SK-N-SH (cell line): ENCODE measurements around the gene SLC22A23. TPM values are rescaled to one million over a fixed set of nuclear protein-coding genes. Genes with fewer than 3 reads are reported as not detected.

Experiments
- CTCF ChIA-PET: fragments of 300-600, 350-600 bp; formaldehyde crosslinking; extraction: SDS; loops from one replicate; lab custom pipeline; 2021; lab: Yijun Ruan, JAX
- POLR2A ChIA-PET: fragments of 350-600 bp; sonication (Branson Sonifier 250); formaldehyde crosslinking; extraction: SDS; loops from one replicate; lab custom pipeline; 2020; ENCODE audit warnings: antibody characterized with exemption, inconsistent platforms; lab: Yijun Ruan, JAX
- DNase-seq: peaks from one replicate; pipeline ENCODE4 v3.0.0; 2012
- H2AFZ ChIP-seq: fragments of 200-600 bp; sonication (generic); 2 replicates; pipeline ENCODE4 v1.8.1; 2016; ENCODE audit warnings: antibody characterized with exemption, mild to moderate bottlenecking, low read depth
- H3F3A ChIP-seq: fragments of 200-600 bp; sonication (generic); replicated peaks from 2 replicates; pipeline ENCODE3; 2016; ENCODE audit warnings: antibody characterized with exemption, mild to moderate bottlenecking; ENCODE audit not compliant: insufficient read depth
- H3K27ac ChIP-seq, 2 experiments: fragments of 200-500 bp in 1 of 2; fragments of 200-600 bp in 1 of 2; sonication (Bioruptor generic) in 1 of 2; sonication (generic), shearing (Covaris generic) in 1 of 2; 2 replicates each; pipeline versions ENCODE4 v1.5.1 to v1.6.1; 2014 to 2016; ENCODE audit warnings: low read depth in 2 of 2, inconsistent platforms in 1 of 2, low read length in 1 of 2, mild to moderate bottlenecking in 1 of 2, mixed read lengths in 1 of 2
- H3K27me3 ChIP-seq: fragments of 200-600 bp; sonication (generic), shearing (Covaris generic); 2 replicates; pipeline ENCODE4 v1.6.1; 2016; ENCODE audit warnings: mixed run types; ENCODE audit not compliant: insufficient read depth
- H3K36me3 ChIP-seq, 2 experiments: fragments of 200-500 bp in 1 of 2; fragments of 200-600 bp in 1 of 2; sonication (Bioruptor generic) in 1 of 2; sonication (generic) in 1 of 2; replicated peaks in 1 of 2; 2 replicates each; pipeline versions ENCODE3 to v1.5.1; 2014 to 2016; ENCODE audit warnings: low read length in 1 of 2, mild to moderate bottlenecking in 1 of 2; ENCODE audit not compliant: insufficient read depth in 2 of 2, control insufficient read depth in 1 of 2
- H3K4me1 ChIP-seq, 2 experiments: fragments of 200-500 bp in 1 of 2; fragments of 200-600 bp in 1 of 2; sonication (Bioruptor generic) in 1 of 2; sonication (generic), shearing (Covaris generic) in 1 of 2; 2 replicates each; pipeline versions ENCODE4 v1.5.1 to v1.6.1; 2014 to 2016; ENCODE audit warnings: low read depth in 1 of 2, low read length in 1 of 2, mixed run types in 1 of 2; ENCODE audit not compliant: insufficient read depth in 2 of 2, control insufficient read depth in 1 of 2
- H3K4me2 ChIP-seq: fragments of 200-600 bp; sonication (generic), shearing (Covaris generic); 2 replicates; pipeline ENCODE4 v1.6.1; 2017; ENCODE audit warnings: mixed run types
- H3K4me3 ChIP-seq, 2 experiments: fragments of 200-500 bp in 1 of 2; fragments of 200-600 bp in 1 of 2; sonication (Bioruptor generic) in 1 of 2; sonication (generic), shearing (Covaris generic) in 1 of 2; 2 replicates each; pipeline versions ENCODE4 v1.5.1 to v1.8.1; 2014 to 2016; ENCODE audit warnings: low read depth in 2 of 2, inconsistent platforms in 1 of 2, low read length in 1 of 2, mild to moderate bottlenecking in 1 of 2, mixed read lengths in 1 of 2, moderate library complexity in 1 of 2
- H3K79me2 ChIP-seq: fragments of 200-600 bp; sonication (generic); 2 replicates; pipeline ENCODE4 v1.8.1; 2017; ENCODE audit warnings: mild to moderate bottlenecking; ENCODE audit not compliant: insufficient read depth
- H3K9ac ChIP-seq: fragments of 200-600 bp; sonication (generic); 2 replicates; pipeline ENCODE4 v1.6.1; 2017; ENCODE audit warnings: mixed run types
- H3K9me2 ChIP-seq: fragments of 200-600 bp; sonication (generic); 2 replicates; pipeline ENCODE4 v1.6.1; 2017; ENCODE audit warnings: mixed run types
- H3K9me3 ChIP-seq: fragments of 200-600 bp; sonication (generic); 2 replicates; pipeline ENCODE4 v1.6.1; 2017; ENCODE audit warnings: mixed run types, mild to moderate bottlenecking, moderate library complexity
- H4K20me1 ChIP-seq: fragments of 200-600 bp; sonication (generic); 2 replicates; pipeline ENCODE4 v1.6.1; 2017; ENCODE audit warnings: mild to moderate bottlenecking, mixed run types; ENCODE audit not compliant: insufficient read depth
- EP300 ChIP-seq, 2 experiments: IDR thresholded peaks; 2 replicates each; pipeline versions ENCODE4 v1.4.0 to v1.6.1; 2012; ENCODE audit warnings: borderline replicate concordance in 1 of 2, low read depth in 1 of 2, low read length in 1 of 2
- EZH2phosphoT487 ChIP-seq: fragments of 200-600 bp; sonication (generic); IDR thresholded peaks from 2 replicates; pipeline ENCODE4 v1.6.1; 2017; ENCODE audit warnings: low read depth, mixed run types, mild to moderate bottlenecking, antibody characterized with exemption, moderate library complexity, borderline replicate concordance
- GABPA ChIP-seq: IDR thresholded peaks from 2 replicates; pipeline ENCODE4 v1.4.0; 2012; ENCODE audit warnings: low read depth, mild to moderate bottlenecking
- GATA2 ChIP-seq: sonication (generic); formaldehyde crosslinking; IDR thresholded peaks from 2 replicates; pipeline ENCODE4 v1.5.0; 2020; ENCODE audit warnings: mild to moderate bottlenecking, missing genetic modification reagents
- PBX3 ChIP-seq: IDR thresholded peaks from 2 replicates; pipeline ENCODE4; 2012
- RAD21 ChIP-seq: IDR thresholded peaks from 2 replicates; pipeline ENCODE4 v1.6.1; 2012; ENCODE audit warnings: mild to moderate bottlenecking, low read length
- REST ChIP-seq: IDR thresholded peaks from 2 replicates; pipeline ENCODE4 v1.6.1; 2012; ENCODE audit warnings: mild to moderate bottlenecking, low read depth, low read length, moderate library complexity
- RFX5 ChIP-seq: IDR thresholded peaks from 2 replicates; pipeline ENCODE4 v1.6.1; 2012; ENCODE audit warnings: mild to moderate bottlenecking, improper control_type of control experiment, low read length
- RXRA ChIP-seq: IDR thresholded peaks from 2 replicates; pipeline ENCODE4 v1.4.0; 2012; ENCODE audit warnings: low read depth, mild to moderate bottlenecking, borderline replicate concordance
- SIN3A ChIP-seq: IDR thresholded peaks from 2 replicates; pipeline ENCODE4 v1.6.1; 2012; ENCODE audit warnings: low read depth, mild to moderate bottlenecking, low read length, moderate library complexity, borderline replicate concordance
- TCF12 ChIP-seq: IDR thresholded peaks from 2 replicates; pipeline ENCODE4 v1.4.0; 2012
- TEAD4 ChIP-seq: IDR thresholded peaks from 2 replicates; pipeline ENCODE4 v1.4.0; 2012; ENCODE audit warnings: mild to moderate bottlenecking, borderline replicate concordance; ENCODE audit not compliant: insufficient read depth
- WGBS: methylation state at CpG from one replicate; pipeline ENCODE4 v1.1.6; 2017; ENCODE audit warnings: low lambda C conversion rate; 5-methylcytosine and 5-hydroxymethylcytosine counted together
- polyA plus RNA-seq, 3 experiments: library from polyadenylated mRNA; depleted of rRNA; stranded (reverse); fragments of >200 nt; gene quantifications; 2 replicates each; pipeline ENCODE4 v1.2.3, GENCODE V29; 2012
- TF ChIP-seq, protein P1 (sequence below): IDR thresholded peaks from 2 replicates; pipeline ENCODE4 v1.4.0; 2012; ENCODE audit warnings: low read depth, borderline replicate concordance

Gene SLC22A23
- polyA plus RNA-seq, 1 of the 3 experiments (the other 2 are of a cell fraction): not detected

DNA sequence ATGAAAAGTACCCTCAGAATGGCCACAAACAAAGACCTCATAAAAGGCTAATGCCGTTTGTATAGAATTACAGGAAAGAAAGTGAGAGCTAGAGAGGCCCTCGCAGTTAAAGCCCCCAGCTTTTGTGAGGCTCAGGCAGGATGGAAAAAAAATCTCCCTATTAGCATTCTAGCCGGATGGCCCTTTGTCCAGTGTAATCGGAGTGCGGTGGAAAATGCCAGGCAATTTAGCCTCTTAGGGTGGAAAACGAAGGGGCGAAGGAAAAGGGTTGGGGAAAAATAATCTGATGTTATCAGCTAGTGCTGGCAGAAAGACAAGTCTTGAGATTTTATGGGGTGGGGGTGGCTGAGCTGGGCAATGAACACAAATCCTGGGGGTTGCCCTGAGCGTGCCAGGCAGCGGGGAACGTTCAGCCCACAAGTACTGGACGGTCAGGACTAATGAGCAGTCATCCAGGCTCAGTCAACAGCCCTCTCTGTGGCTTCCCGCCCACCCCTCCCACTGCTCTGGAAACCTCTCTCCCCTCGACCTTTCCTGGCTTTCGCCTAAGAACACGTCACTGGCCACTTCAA is 105.7 kb downstream of the SLC22A23 start:
- POLR2A ChIA-PET: no interaction called here
- CTCF ChIA-PET: no interaction called here
- no peak overlapping the region for H3K4me2 ChIP-seq

More for the DNA sequence above, 105.7 kb downstream of the SLC22A23 start:
- no peaks in the 10 kb centered on the region for H4K20me1 ChIP-seq
- H3K4me1 ChIP-seq: peaks cover 0 to 8% of the 10 kb centered on the region in 2 experiments; a peak in 2 of 4 replicates
- no peaks in the 10 kb centered on the region for H3K9me3 ChIP-seq
- no peak overlapping the region for H2AFZ ChIP-seq
- H3K79me2 ChIP-seq: no peaks in the 10 kb centered on the region
- H3K9me2 ChIP-seq: no peaks in the 10 kb centered on the region
- H3K27me3 ChIP-seq: peaks cover 20% of the 10 kb centered on the region; the same call in 1 of the 2 replicates
- H3K9ac ChIP-seq: no peak overlapping the region
- H3K36me3 ChIP-seq: no peaks in the 10 kb centered on the region
- TF ChIP-seq RAD21 (no peak), PBX3 (no peak), EZH2phosphoT487 (no peak), REST (no peak), RFX5 (no peak), RXRA (no peak), SIN3A (no peak), GATA2 (CRISPR knock-in tag) (no peak), TCF12 (no peak), TEAD4 (no peak), EP300 (IDR thresholded peaks at IDR 0.05; ENCODE audit: borderline replicate concordance in 1 of 2, low read depth in 1 of 2, low read length in 1 of 2) (no peak), GABPA (no peak)
- TF ChIP-seq, protein P1, sequence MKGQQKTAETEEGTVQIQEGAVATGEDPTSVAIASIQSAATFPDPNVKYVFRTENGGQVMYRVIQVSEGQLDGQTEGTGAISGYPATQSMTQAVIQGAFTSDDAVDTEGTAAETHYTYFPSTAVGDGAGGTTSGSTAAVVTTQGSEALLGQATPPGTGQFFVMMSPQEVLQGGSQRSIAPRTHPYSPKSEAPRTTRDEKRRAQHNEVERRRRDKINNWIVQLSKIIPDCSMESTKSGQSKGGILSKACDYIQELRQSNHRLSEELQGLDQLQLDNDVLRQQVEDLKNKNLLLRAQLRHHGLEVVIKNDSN: no peak
- H3F3A ChIP-seq: no peaks in the 10 kb centered on the region
- no peak overlapping the region for H3K27ac ChIP-seq
- H3K4me3 ChIP-seq: no peak overlapping the region
- 69% methylated on average over 12 of the region's 15 CpGs for whole genome bisulfite sequencing
- no peak for DNase-seq
